Activated naive CD8-positive, alpha-beta T cell (primary cell): ENCODE results near the gene ADCY7.

Experiments used
- H3K27ac Mint-ChIP-seq: one replicate; pipeline ENCODE4 v1.8.0; 2021; ENCODE audit warnings: mixed read lengths
- H3K27me3 Mint-ChIP-seq: one replicate; pipeline ENCODE4 v1.8.0; 2021; ENCODE audit warnings: mixed read lengths
- H3K36me3 Mint-ChIP-seq: one replicate; pipeline ENCODE4 v1.8.0; 2021; ENCODE audit warnings: mixed read lengths
- H3K4me1 Mint-ChIP-seq: one replicate; pipeline ENCODE4 v1.8.0; 2021; ENCODE audit warnings: low read depth, mixed read lengths
- H3K4me3 Mint-ChIP-seq: one replicate; pipeline ENCODE4 v1.8.0; 2021; ENCODE audit warnings: mild to moderate bottlenecking, mixed read lengths
- H3K9me3 Mint-ChIP-seq: one replicate; pipeline ENCODE4 v1.8.0; 2021; ENCODE audit warnings: low read depth, mixed read lengths

The ADCY7 gene

GRCh38 chr16:50292566-50292948 is 26.2 kb downstream of the ADCY7 start:
- Mint-ChIP-seq H3K9me3 (no peaks in the 10 kb centered on the region), H3K27ac (no peak overlapping the region), H3K4me3 (no peak overlapping the region), H3K36me3 (no peaks in the 10 kb centered on the region), H3K27me3 (no peaks in the 10 kb centered on the region), H3K4me1 (peaks cover 14% of the 10 kb centered on the region)

GRCh38 chr16:50293041-50293783 is 26.9 kb downstream of the ADCY7 start:
- H3K4me1 Mint-ChIP-seq: peaks cover 11% of the 10 kb centered on the region
- H3K9me3 Mint-ChIP-seq: no peaks in the 10 kb centered on the region
- H3K27ac Mint-ChIP-seq: no peak overlapping the region
- no peaks in the 10 kb centered on the region for H3K27me3 Mint-ChIP-seq
- no peak overlapping the region for H3K4me3 Mint-ChIP-seq
- no peaks in the 10 kb centered on the region for H3K36me3 Mint-ChIP-seq

- Mint-ChIP-seq H3K27me3 (no peaks in the 10 kb centered on the region), H3K36me3 (no peaks in the 10 kb centered on the region), H3K4me3 (no peak overlapping the region), H3K4me1 (peaks cover 6% of the 10 kb centered on the region), H3K27ac (peak overlapping the region; percentile 54), H3K9me3 (no peaks in the 10 kb centered on the region)
Measured at GRCh38 chr16:50293994-50294855, 27.9 kb downstream of the ADCY7 start.

GRCh38 chr16:50294955-50295354 is 28.6 kb downstream of the ADCY7 start:
- Mint-ChIP-seq H3K27me3 (no peaks in the 10 kb centered on the region), H3K9me3 (no peaks in the 10 kb centered on the region), H3K4me1 (peaks cover 6% of the 10 kb centered on the region), H3K4me3 (no peak overlapping the region), H3K27ac (no peak overlapping the region), H3K36me3 (no peaks in the 10 kb centered on the region)

- no peaks in the 10 kb centered on the region for H3K36me3 Mint-ChIP-seq
- H3K27ac Mint-ChIP-seq: peak overlapping the region; percentile 54
- H3K27me3 Mint-ChIP-seq: no peaks in the 10 kb centered on the region
- H3K4me1 Mint-ChIP-seq: peaks cover 6% of the 10 kb centered on the region
- no peaks in the 10 kb centered on the region for H3K9me3 Mint-ChIP-seq
- H3K4me3 Mint-ChIP-seq: no peak overlapping the region
Measured at GRCh38 chr16:50295541-50296132, 29.3 kb downstream of the ADCY7 start.

DNA sequence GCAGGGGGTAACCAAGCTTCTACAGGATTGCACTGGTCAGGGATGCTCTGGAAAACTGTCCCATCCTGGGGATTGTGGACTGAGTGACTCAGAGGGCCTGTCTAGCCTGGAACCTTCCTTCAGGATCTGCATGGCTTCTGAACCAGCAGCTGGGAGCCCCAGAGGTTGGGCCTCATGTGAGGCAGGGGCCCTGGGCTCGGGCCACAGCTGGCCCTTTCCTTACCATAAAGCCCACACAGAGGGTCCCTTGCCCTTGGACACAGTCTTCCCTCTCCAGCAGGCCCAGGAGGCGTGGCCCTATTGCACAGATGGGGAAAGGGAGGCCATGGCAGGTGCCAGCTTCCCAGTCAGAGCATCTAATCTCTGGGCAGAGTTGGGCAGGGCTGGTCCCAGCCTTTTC is 30.5 kb downstream of the ADCY7 start:
- Mint-ChIP-seq H3K27ac (peak overlapping the region; percentile 22), H3K27me3 (no peaks in the 10 kb centered on the region), H3K36me3 (no peaks in the 10 kb centered on the region), H3K4me1 (peaks cover 6% of the 10 kb centered on the region), H3K9me3 (no peaks in the 10 kb centered on the region), H3K4me3 (no peak overlapping the region)

- Mint-ChIP-seq H3K4me3 (no peak overlapping the region), H3K36me3 (no peaks in the 10 kb centered on the region), H3K9me3 (no peaks in the 10 kb centered on the region), H3K27me3 (no peaks in the 10 kb centered on the region), H3K4me1 (peaks cover 6% of the 10 kb centered on the region), H3K27ac (peak overlapping the region; percentile 35)
Measured at GRCh38 chr16:50297301-50298074, 31.1 kb downstream of the ADCY7 start.

DNA sequence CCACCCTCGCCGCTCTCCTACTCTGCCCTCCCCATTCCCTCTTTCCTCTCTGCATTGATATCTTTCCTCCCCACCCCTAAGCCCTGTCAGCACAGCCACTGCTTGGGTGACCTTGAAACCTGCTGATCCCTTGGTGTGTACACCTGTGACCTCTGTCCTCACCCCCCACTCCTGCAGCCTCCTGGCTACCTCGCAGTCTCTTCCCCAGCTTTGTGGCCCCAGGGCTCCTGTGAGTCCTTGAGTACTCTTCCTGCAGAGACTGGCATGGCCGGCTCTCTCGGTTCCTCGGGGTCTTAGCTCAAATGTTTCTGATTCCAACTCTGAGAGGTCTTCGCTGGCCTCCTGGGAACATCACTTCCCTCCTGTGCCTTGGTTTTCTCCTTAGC is 31.7 kb downstream of the ADCY7 start:
- Mint-ChIP-seq H3K36me3 (no peaks in the 10 kb centered on the region), H3K4me1 (peaks cover 6% of the 10 kb centered on the region), H3K9me3 (no peaks in the 10 kb centered on the region), H3K27me3 (no peaks in the 10 kb centered on the region), H3K4me3 (no peak overlapping the region), H3K27ac (peak overlapping the region; percentile 35)

DNA sequence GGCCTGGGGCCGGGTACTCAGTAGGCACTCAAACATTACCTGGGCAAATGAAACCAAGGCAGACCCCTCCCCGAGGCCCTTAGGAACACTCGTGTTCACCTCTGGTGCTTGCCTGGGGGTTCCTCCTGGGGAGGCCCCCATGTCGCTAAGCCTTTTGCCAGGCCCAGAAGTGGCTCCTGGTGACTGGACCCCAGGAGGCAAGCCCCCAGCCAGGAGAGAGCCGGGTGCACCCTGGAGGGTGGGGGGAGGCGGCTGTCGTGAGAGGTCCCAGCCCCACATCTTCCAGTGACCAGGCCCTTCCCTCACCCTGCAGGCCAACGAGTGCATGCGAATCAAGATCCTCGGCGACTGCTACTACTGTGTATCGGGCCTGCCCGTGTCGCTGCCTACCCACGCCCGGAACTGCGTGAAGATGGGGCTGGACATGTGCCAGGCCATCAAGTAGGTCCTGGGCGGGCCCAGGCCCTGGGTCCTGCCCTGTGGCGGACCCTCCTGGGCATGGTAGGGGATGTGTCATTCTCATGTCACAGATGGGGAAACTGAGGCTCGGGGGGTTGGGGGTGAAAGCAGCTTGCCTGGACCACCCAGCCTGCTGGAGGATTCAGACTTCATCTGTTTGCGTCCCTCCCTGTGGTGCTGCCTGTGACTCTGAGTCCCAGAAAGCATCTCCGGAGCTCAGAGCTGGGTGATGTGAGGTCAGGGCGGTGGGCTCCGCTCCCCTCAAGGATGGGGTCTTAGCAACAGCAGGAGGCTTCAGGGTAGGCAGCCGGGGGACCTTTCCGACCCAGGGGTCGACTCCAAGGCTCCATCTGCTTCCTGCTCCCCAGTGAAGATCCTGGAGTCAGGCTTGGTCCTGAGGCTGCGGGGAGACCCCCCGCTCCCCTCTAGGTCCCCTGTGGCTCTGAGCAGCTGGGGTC is 32.5 kb downstream of the ADCY7 start:
- Mint-ChIP-seq H3K27me3 (no peaks in the 10 kb centered on the region), H3K27ac (peak overlapping the region; percentile 35), H3K9me3 (no peaks in the 10 kb centered on the region), H3K36me3 (no peaks in the 10 kb centered on the region), H3K4me3 (no peak overlapping the region), H3K4me1 (peaks cover 6% of the 10 kb centered on the region)

DNA sequence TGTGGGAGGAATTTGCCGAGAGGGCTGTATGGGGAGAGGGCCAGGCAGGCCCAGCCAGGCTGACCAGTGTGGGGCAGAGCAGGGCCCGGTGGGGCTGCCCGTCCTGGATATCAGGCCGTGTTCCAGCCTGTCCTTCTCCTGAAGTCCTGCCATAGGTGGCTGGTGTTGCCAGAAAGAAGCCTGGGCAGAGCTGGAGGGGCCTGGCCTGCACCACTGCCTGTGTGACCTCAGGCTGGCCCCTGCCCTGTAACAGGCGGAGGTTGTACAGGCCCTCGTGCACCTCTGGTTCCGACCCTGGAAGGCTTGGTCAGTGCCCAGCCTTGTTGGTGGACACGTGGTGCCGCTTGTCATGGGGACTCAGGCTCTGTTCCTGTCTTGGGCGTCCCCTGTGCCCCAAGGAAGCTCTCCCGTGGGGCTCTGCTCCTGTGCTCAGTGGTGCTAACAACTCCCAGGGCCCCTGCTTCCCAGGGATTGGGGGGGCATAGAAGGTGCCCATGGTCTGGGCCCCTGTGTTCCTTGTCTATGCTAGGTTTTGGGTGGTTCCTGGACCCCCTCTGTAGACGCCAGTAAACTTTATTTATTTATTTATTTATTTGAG is 33.3 kb downstream of the ADCY7 start:
- Mint-ChIP-seq H3K4me3 (no peak overlapping the region), H3K36me3 (no peaks in the 10 kb centered on the region)

DNA sequence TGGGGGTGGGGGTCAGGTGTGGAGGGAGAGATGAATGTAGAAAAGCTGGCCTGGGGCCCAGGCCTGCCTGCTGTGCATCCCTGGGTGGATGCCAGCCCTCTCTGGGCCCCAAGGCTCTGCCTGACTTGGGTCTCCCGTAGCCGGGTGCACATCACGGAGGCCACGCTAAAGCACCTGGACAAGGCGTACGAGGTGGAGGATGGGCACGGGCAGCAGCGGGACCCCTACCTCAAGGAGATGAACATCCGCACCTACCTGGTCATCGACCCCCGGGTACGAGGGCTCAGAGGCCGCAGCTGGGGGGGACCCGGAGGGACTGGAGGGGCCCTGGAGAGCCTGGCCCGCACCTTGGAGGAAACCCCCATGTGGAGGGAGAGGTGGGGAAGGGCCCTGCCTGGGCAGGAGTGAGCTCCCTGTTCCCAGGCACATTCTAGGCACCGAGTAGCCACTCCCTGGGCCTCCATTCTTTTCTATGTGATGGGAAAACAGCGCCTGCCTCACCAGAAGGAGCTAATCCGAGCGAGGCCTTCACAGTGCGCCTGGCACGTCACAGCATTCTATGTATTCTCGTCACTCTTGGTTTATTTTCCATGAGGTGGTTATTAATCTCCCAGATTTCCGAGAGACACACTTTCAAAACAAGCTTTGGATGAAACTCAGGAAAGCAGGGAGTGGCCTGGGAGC is 34.7 kb downstream of the ADCY7 start:
- H3K36me3 Mint-ChIP-seq: no peaks in the 10 kb centered on the region
- H3K27ac Mint-ChIP-seq: no peak overlapping the region
- H3K9me3 Mint-ChIP-seq: no peaks in the 10 kb centered on the region
- H3K4me1 Mint-ChIP-seq: no peaks in the 10 kb centered on the region
- H3K27me3 Mint-ChIP-seq: no peaks in the 10 kb centered on the region
- no peak overlapping the region for H3K4me3 Mint-ChIP-seq

More for the DNA sequence above, 33.3 kb downstream of the ADCY7 start:
- no peaks in the 10 kb centered on the region for H3K27me3 Mint-ChIP-seq
- no peaks in the 10 kb centered on the region for H3K9me3 Mint-ChIP-seq
- peaks cover 5% of the 10 kb centered on the region for H3K4me1 Mint-ChIP-seq
- no peak overlapping the region for H3K27ac Mint-ChIP-seq

GRCh38 chr16:50301626-50302471 is 35.5 kb downstream of the ADCY7 start:
- Mint-ChIP-seq H3K27me3 (no peaks in the 10 kb centered on the region), H3K36me3 (no peaks in the 10 kb centered on the region), H3K4me1 (no peaks in the 10 kb centered on the region), H3K9me3 (no peaks in the 10 kb centered on the region), H3K4me3 (no peak overlapping the region), H3K27ac (no peak overlapping the region)
